Activated CD4-positive, CD25-positive, alpha-beta regulatory T cell treated with anti-CD3 and anti-CD28 coated beads, Interleukin-2, amount 50 U/mL, for 72 hours (primary cell): Measurements from ENCODE around the gene USF2.

Experiments
- DNase-seq: peaks from one replicate; pipeline ENCODE4 v3.0.0; 2021

Gene USF2

GRCh38 chr19:35327642-35328041 is 58.9 kb downstream of the USF2 start:
- no peak for DNase-seq

GRCh38 chr19:35328851-35329285 is 60.1 kb downstream of the USF2 start, which contains the start of gene CD22:
Gene CD22 (plus strand): TSS chr19:35329187. CDS start chr19:35332041, 2,854 bp downstream.
- no peak for DNase-seq

GRCh38 chr19:35329323-35329722 is 60.6 kb downstream of the USF2 start:
- DNase-seq = no peak
